Measurements from ENCODE around the gene ACSL6. TPM values are rescaled to one million over a fixed set of nuclear protein-coding genes. Genes with fewer than 3 reads are reported as not detected.

ACSL6 gene
- total RNA-seq, 1 experiment from 2014 or later, result 4.8 TPM

GRCh38 chr5:131939690-131940345 lies 71.6 kb downstream of the ACSL6 start (continued):
- TF ChIP-seq AFF4 (CRISPR knock-in tag; IDR thresholded peaks at IDR 0.05; ENCODE audit: borderline replicate concordance) (no peak), FOXP4 (CRISPR knock-in tag; IDR thresholded peaks at IDR 0.05) (no peak), ZBTB43 (CRISPR knock-in tag; IDR thresholded peaks at IDR 0.05) (no peak), CDX4 (CRISPR knock-in tag; IDR thresholded peaks at IDR 0.05; ENCODE audit: borderline replicate concordance) (no peak), GRHL2 (CRISPR knock-in tag; IDR thresholded peaks at IDR 0.05; ENCODE audit: insufficient replicate concordance, severe bottlenecking) (no peak), ZBTB21 (CRISPR knock-in tag; IDR thresholded peaks at IDR 0.05; ENCODE audit: borderline replicate concordance) (no peak), ZSCAN18 (CRISPR knock-in tag; IDR thresholded peaks at IDR 0.05) (no peak), NFYB (CRISPR knock-in tag; conservative IDR thresholded peaks at IDR 0.05; ENCODE audit: low read depth) (no peak), CBFB (CRISPR knock-in tag; IDR thresholded peaks at IDR 0.05; ENCODE audit: low read depth) (no peak), ZNF317 (CRISPR knock-in tag; IDR thresholded peaks at IDR 0.05; ENCODE audit: borderline replicate concordance, low read depth) (no peak), PRRX2 (CRISPR knock-in tag; IDR thresholded peaks at IDR 0.05) (no peak), ZNF138 (CRISPR knock-in tag; conservative IDR thresholded peaks at IDR 0.05) (no peak)

GRCh38 chr5:131932235-131932634 lies 79.2 kb downstream of the ACSL6 start:
- CTCF ChIA-PET, result interaction anchor here (1.3 kb wide), 1 partner anchor 76 kb away, joined by 8 read pairs; no protein-coding TSS in a partner anchor
- no peak for TF ChIP-seq FOXK1 (CRISPR knock-in tag; IDR thresholded peaks at IDR 0.05)
- no peak for TF ChIP-seq ZNF281 (CRISPR knock-in tag; IDR thresholded peaks at IDR 0.05)
- no peak overlapping the region for H3K4me3 Mint-ChIP-seq
- H3K4me1 Mint-ChIP-seq, result peaks cover 19% of the 10 kb centered on the region
- no peak overlapping the region for H3K27ac Mint-ChIP-seq
- DNase-seq (ENCODE audit: low spot score) (no peak), ATAC-seq (peak; percentile 92)
- H3K9me3 Mint-ChIP-seq, result peaks cover 33% of the 10 kb centered on the region
- POLR2A ChIA-PET, result interaction anchor here (0.9 kb wide), 1 partner anchor 43 kb away, joined by 3 read pairs; no protein-coding TSS in a partner anchor
- H3K36me3 Mint-ChIP-seq, result peaks cover 23% of the 10 kb centered on the region
- peaks cover 14% of the 10 kb centered on the region for H3K27me3 Mint-ChIP-seq (ENCODE audit: low read depth)
